OCI-LY1 (cell line): ENCODE data around the gene HEG1.

Experiments used
- H2AFZ ChIP-seq: fragments of 200-600 bp; sonication (generic), shearing (Covaris generic); 2 replicates; pipeline ENCODE4 v1.6.0; 2014; ENCODE audit warnings: antibody characterized with exemption, mild to moderate bottlenecking, low read length
- H3F3A ChIP-seq: fragments of 200-600 bp; sonication (generic), shearing (Covaris generic); 2 replicates; pipeline ENCODE4 v1.6.0; 2014; ENCODE audit warnings: mild to moderate bottlenecking, antibody characterized with exemption, low read length, moderate library complexity; ENCODE audit not compliant: insufficient read depth
- H3K27ac ChIP-seq: fragments of 200-600 bp; sonication (generic); 2 replicates; pipeline ENCODE4 v1.5.1; 2014; ENCODE audit warnings: low read length, mixed run types, mild to moderate bottlenecking, low read depth; ENCODE audit not compliant: poor library complexity, severe bottlenecking
- H3K27me3 ChIP-seq: fragments of 200-600 bp; sonication (generic); 2 replicates; pipeline ENCODE4 v1.6.0; 2014; ENCODE audit warnings: antibody characterized with exemption, mild to moderate bottlenecking, low read length, moderate library complexity; ENCODE audit not compliant: insufficient read depth
- H3K36me3 ChIP-seq: fragments of 200-600 bp; sonication (generic); 2 replicates; pipeline ENCODE4 v1.6.1; 2014; ENCODE audit warnings: mild to moderate bottlenecking, antibody characterized with exemption, low read length, moderate library complexity, mixed read lengths; ENCODE audit not compliant: insufficient read depth
- H3K4me1 ChIP-seq: fragments of 200-600 bp; sonication (generic); 2 replicates; pipeline ENCODE4 v1.5.1; 2014; ENCODE audit warnings: mild to moderate bottlenecking, low read length, moderate library complexity; ENCODE audit not compliant: insufficient read depth, severe bottlenecking
- H3K4me2 ChIP-seq: fragments of 200-600 bp; sonication (generic), shearing (Covaris generic); 2 replicates; pipeline ENCODE4 v1.6.1; 2014; ENCODE audit warnings: low read length
- H3K4me3 ChIP-seq: fragments of 200-600 bp; sonication (generic); 2 replicates; pipeline ENCODE4 v1.5.1; 2014; ENCODE audit warnings: low read length, low read depth, mild to moderate bottlenecking, mixed read lengths; ENCODE audit not compliant: poor library complexity, severe bottlenecking
- H3K79me2 ChIP-seq: fragments of 200-600 bp; shearing (Covaris generic); 2 replicates; pipeline ENCODE4 v1.6.1; 2016; ENCODE audit warnings: mixed run types, low read length, mixed read lengths; ENCODE audit not compliant: insufficient read depth
- H3K9ac ChIP-seq: fragments of 200-600 bp; sonication (generic), shearing (Covaris generic); 2 replicates; pipeline ENCODE4 v1.6.1; 2014; ENCODE audit warnings: mild to moderate bottlenecking, low read length, mixed read lengths
- H3K9me2 ChIP-seq: fragments of 200-600 bp; sonication (generic), shearing (Covaris generic); 2 replicates; pipeline ENCODE4 v1.6.1; 2014; ENCODE audit warnings: low read depth, mild to moderate bottlenecking, low read length, mixed read lengths
- H3K9me3 ChIP-seq: fragments of 200-600 bp; shearing (Covaris generic); 2 replicates; pipeline ENCODE4 v1.6.1; 2014; ENCODE audit warnings: low read length, mixed read lengths
- H4K20me1 ChIP-seq: fragments of 200-600 bp; sonication (generic), shearing (Covaris generic); 2 replicates; pipeline ENCODE4 v1.6.0; 2016; ENCODE audit warnings: mild to moderate bottlenecking, low read length; ENCODE audit not compliant: insufficient read depth
- CTCF ChIP-seq: fragments of 200-600 bp; sonication (generic), shearing (Covaris generic); IDR thresholded peaks from 2 replicates; pipeline ENCODE4 v1.5.1; 2017; ENCODE audit warnings: mild to moderate bottlenecking, antibody characterized with exemption, low read length, moderate library complexity, mixed read lengths
- EZH2 ChIP-seq: fragments of 200-600 bp; sonication (generic), shearing (Covaris generic); IDR thresholded peaks from 2 replicates; pipeline ENCODE4 v1.8.0; 2017; ENCODE audit warnings: borderline replicate concordance, mixed run types, mild to moderate bottlenecking, antibody characterized with exemption, low read length, moderate library complexity, mixed read lengths

HEG1 gene

DNA sequence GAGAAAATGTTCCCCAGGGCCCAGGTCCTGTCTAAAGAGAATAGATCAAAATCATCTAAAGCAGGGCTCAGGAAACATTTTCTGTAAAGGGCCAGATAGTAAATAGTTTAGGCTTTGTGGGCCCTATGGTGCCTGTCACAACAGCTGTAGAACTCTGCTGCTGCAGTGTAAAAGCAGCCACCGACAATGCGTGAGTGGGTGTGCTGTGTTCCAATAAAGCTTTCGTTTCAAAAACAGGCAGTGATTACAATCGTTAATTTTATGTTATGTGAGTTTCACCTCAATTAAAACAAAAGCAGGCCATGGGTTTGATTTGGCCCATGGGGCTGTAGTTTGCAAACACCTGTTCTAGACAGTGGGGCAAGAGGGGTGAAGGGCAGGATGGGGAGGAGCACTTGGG lies 12.5 kb upstream of the HEG1 start:
- Histone ChIP-seq H3K27ac (no peak overlapping the region), H3K4me1 (no peaks in the 10 kb centered on the region), H3K4me3 (no peak overlapping the region), H3K9ac (no peak overlapping the region), H3F3A (no peaks in the 10 kb centered on the region), H3K79me2 (no peaks in the 10 kb centered on the region), H2AFZ (no peak overlapping the region), H3K36me3 (no peaks in the 10 kb centered on the region), H3K27me3 (no peaks in the 10 kb centered on the region), H3K4me2 (no peak overlapping the region), H3K9me3 (no peaks in the 10 kb centered on the region), H4K20me1 (no peaks in the 10 kb centered on the region), H3K9me2 (no peaks in the 10 kb centered on the region)
- no peak for TF ChIP-seq EZH2
- TF ChIP-seq CTCF = no peak

DNA sequence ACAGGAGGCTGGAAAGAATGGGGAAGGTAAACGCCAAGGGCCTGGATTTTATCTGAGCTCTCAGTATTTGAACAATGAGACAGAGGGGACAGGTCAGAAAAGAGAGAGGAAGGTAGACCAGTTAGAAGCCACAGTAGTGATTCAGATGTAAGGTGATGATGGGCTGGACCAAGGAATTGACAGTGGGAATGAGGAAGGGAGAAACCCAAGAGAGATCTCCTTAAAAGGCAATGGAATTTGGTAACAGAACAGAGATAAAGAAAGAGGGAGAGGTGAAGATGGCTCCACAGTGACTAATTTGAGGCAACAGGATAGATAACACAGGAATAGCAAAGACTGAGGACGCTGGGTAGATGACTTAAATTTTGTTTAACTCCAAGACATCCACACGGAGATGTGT lies 11.4 kb upstream of the HEG1 start:
- no peaks in the 10 kb centered on the region for H3K4me1 ChIP-seq
- H2AFZ ChIP-seq = no peak overlapping the region
- no peak overlapping the region for H3K4me3 ChIP-seq
- no peaks in the 10 kb centered on the region for H3K9me2 ChIP-seq
- H3K79me2 ChIP-seq = no peaks in the 10 kb centered on the region
- no peak overlapping the region for H3K4me2 ChIP-seq
- H4K20me1 ChIP-seq = no peaks in the 10 kb centered on the region
- no peak overlapping the region for H3K27ac ChIP-seq
- no peaks in the 10 kb centered on the region; the same call in 1 of the 2 replicates for H3K27me3 ChIP-seq
- no peaks in the 10 kb centered on the region for H3K9me3 ChIP-seq
- H3K9ac ChIP-seq = no peak overlapping the region
- no peaks in the 10 kb centered on the region for H3F3A ChIP-seq
- TF ChIP-seq CTCF (no peak), EZH2 (no peak)
- H3K36me3 ChIP-seq = no peaks in the 10 kb centered on the region

- TF ChIP-seq EZH2 (no peak), CTCF (no peak)
- Histone ChIP-seq H3K9me3 (no peaks in the 10 kb centered on the region), H3K27ac (no peak overlapping the region), H3K9ac (no peak overlapping the region), H4K20me1 (no peaks in the 10 kb centered on the region), H3F3A (no peaks in the 10 kb centered on the region), H2AFZ (no peak overlapping the region), H3K79me2 (no peaks in the 10 kb centered on the region), H3K4me1 (no peaks in the 10 kb centered on the region), H3K4me3 (no peak overlapping the region), H3K36me3 (no peaks in the 10 kb centered on the region), H3K27me3 (no peaks in the 10 kb centered on the region; the same call in 1 of the 2 replicates), H3K9me2 (no peaks in the 10 kb centered on the region), H3K4me2 (no peak overlapping the region)
These were observed 7.3 kb upstream of the HEG1 start for GRCh38 chr3:125062904-125063618.
